CD14-positive monocyte (primary cell): ENCODE results near the gene ALDH16A1. TPM values are rescaled to one million over a fixed set of nuclear protein-coding genes. Genes with fewer than 3 reads are reported as not detected.

Source experiments
- DNase-seq, 3 donors: peaks; one replicate each; pipeline ENCODE4 v3.0.0-alpha.2; 2011 to 2022
- H2AFZ ChIP-seq: 2 replicates; pipeline ENCODE4 v1.6.0; 2012; ENCODE audit warnings: mild to moderate bottlenecking, low read depth, low read length, inconsistent platforms; ENCODE audit not compliant: insufficient read depth, poor library complexity, severe bottlenecking
- H3K27ac ChIP-seq, 2 donors: 1 replicate in 1 of 2; 2 replicates in 1 of 2; pipeline ENCODE4 v1.5.1; 2012 to 2013; ENCODE audit warnings: low read length in 2 of 2, control low read depth in 1 of 2, inconsistent platforms in 1 of 2, low read depth in 1 of 2, mild to moderate bottlenecking in 1 of 2
- H3K27me3 ChIP-seq, 2 donors: one replicate each; pipeline versions ENCODE4 v1.6.0 to v1.6.1; 2011 to 2013; ENCODE audit warnings: low read length in 2 of 2; ENCODE audit not compliant: control insufficient read depth in 2 of 2, insufficient read depth in 2 of 2
- H3K36me3 ChIP-seq, 2 donors: replicated peaks in 1 of 2; 1 replicate in 1 of 2; 2 replicates in 1 of 2; pipeline versions ENCODE4 v1.5.1 to v1.6.1; 2012 to 2013; ENCODE audit warnings: low read length in 2 of 2, control low read depth in 1 of 2, inconsistent platforms in 1 of 2, mild to moderate bottlenecking in 1 of 2; ENCODE audit not compliant: insufficient read depth in 2 of 2, control insufficient read depth in 1 of 2
- H3K4me1 ChIP-seq, 2 donors: 1 replicate in 1 of 2; 2 replicates in 1 of 2; pipeline versions ENCODE4 v1.5.1 to v1.6.1; 2012 to 2013; ENCODE audit warnings: low read length in 2 of 2, control low read depth in 1 of 2, inconsistent platforms in 1 of 2, mild to moderate bottlenecking in 1 of 2, moderate library complexity in 1 of 2; ENCODE audit not compliant: insufficient read depth in 2 of 2, control insufficient read depth in 1 of 2
- H3K4me2 ChIP-seq: replicated peaks from 2 replicates; pipeline ENCODE3; 2012; ENCODE audit warnings: low read length, moderate library complexity, mild to moderate bottlenecking; ENCODE audit not compliant: poor library complexity, severe bottlenecking; ENCODE audit errors: extremely low read depth
- H3K4me3 ChIP-seq, 3 experiments: fragments of 200-600 bp in 1 of 3; sonication (generic) in 1 of 3; replicated peaks in 1 of 3; 1 replicate in 2 of 3; 2 replicates in 1 of 3; pipeline ENCODE4 v1.5.1; 2011 to 2013; ENCODE audit warnings: low read length in 3 of 3, mild to moderate bottlenecking in 3 of 3, control low read depth in 2 of 3, low read depth in 2 of 3, inconsistent platforms in 1 of 3, moderate library complexity in 1 of 3
- H3K79me2 ChIP-seq: 2 replicates; pipeline ENCODE4 v1.6.0; 2012; ENCODE audit warnings: mild to moderate bottlenecking, control low read depth, inconsistent platforms, low read length, moderate library complexity; ENCODE audit not compliant: insufficient read depth
- H3K9ac ChIP-seq: 2 replicates; pipeline ENCODE4 v1.6.0; 2017; ENCODE audit warnings: low read length, mild to moderate bottlenecking; ENCODE audit not compliant: insufficient read depth, poor library complexity, severe bottlenecking
- H3K9me3 ChIP-seq, 2 donors: replicated peaks in 1 of 2; 1 replicate in 1 of 2; 2 replicates in 1 of 2; pipeline versions ENCODE4 v1.5.1 to v1.6.1; 2012 to 2013; ENCODE audit warnings: low read length in 2 of 2, control low read depth in 1 of 2; ENCODE audit not compliant: control insufficient read depth in 1 of 2, insufficient read depth in 1 of 2
- H4K20me1 ChIP-seq: 2 replicates; pipeline ENCODE4 v1.6.0; 2012; ENCODE audit warnings: mild to moderate bottlenecking, low read length, control low read depth, moderate library complexity; ENCODE audit not compliant: insufficient read depth
- H3K27ac Mint-ChIP-seq, 7 donors: one replicate each; pipeline ENCODE4 v1.8.0; 2020; ENCODE audit warnings: mild to moderate bottlenecking in 7 of 7, mixed read lengths in 7 of 7, moderate library complexity in 6 of 7, inconsistent platforms in 2 of 7
- H3K27me3 Mint-ChIP-seq, 3 donors: one replicate each; pipeline ENCODE4 v1.8.0; 2021 to 2022; ENCODE audit warnings: low read depth in 3 of 3, mild to moderate bottlenecking in 3 of 3, mixed read lengths in 3 of 3, moderate library complexity in 3 of 3, inconsistent platforms in 1 of 3
- H3K36me3 Mint-ChIP-seq, 2 donors: one replicate each; pipeline ENCODE4 v1.8.0; 2020; ENCODE audit warnings: mixed read lengths in 2 of 2, inconsistent platforms in 1 of 2, mild to moderate bottlenecking in 1 of 2
- H3K4me1 Mint-ChIP-seq: one replicate; pipeline ENCODE4 v1.8.0; 2020; ENCODE audit warnings: mild to moderate bottlenecking, mixed read lengths
- H3K4me3 Mint-ChIP-seq, 2 donors: one replicate each; pipeline ENCODE4 v1.8.0; 2020; ENCODE audit warnings: mild to moderate bottlenecking in 2 of 2, mixed read lengths in 2 of 2, moderate library complexity in 1 of 2
- H3K9me3 Mint-ChIP-seq, 7 donors: one replicate each; pipeline ENCODE4 v1.8.0; 2020 to 2022; ENCODE audit warnings: mixed read lengths in 7 of 7, mild to moderate bottlenecking in 6 of 7, moderate library complexity in 6 of 7, inconsistent platforms in 2 of 7
- CTCF ChIP-seq: fragments of 200-600 bp; IDR thresholded peaks from one replicate; pipeline ENCODE4 v1.8.0; 2022; ENCODE audit warnings: antibody characterized with exemption, mild to moderate bottlenecking
- WGBS: methylation state at CpG from one replicate; pipeline ENCODE4 v1.1.5; 2013; ENCODE audit warnings: missing lambda C conversion rate; ENCODE audit not compliant: insufficient coverage; 5-methylcytosine and 5-hydroxymethylcytosine counted together
- intact Hi-C, 2 donors: fragments of 100-400 bp; cut with micrococcal nuclease; formaldehyde crosslinking; loops; one replicate each; pipeline versions ENCODE4 v1.15.0 to v1.15.1; 2023
- polyA plus RNA-seq, 3 donors: library from polyadenylated mRNA; depleted of rRNA in 1 of 3; unstranded in 2 of 3; stranded (reverse) in 1 of 3; fragments of 300-500 nt in 2 of 3; fragments of >200 nt in 1 of 3; fragmentation: Illumina TruSeq in 2 of 3; gene quantifications; 1 replicate in 2 of 3; 2 replicates in 1 of 3; pipeline ENCODE4 v1.2.3, GENCODE V29; 2012 to 2021

ALDH16A1 gene
- polyA plus RNA-seq, 3 donors: 30.8 to 39.5 (median 31.2) TPM

- no peak for DNase-seq
- H3K4me1 Mint-ChIP-seq: peaks cover 60% of the 10 kb centered on the region
- peaks cover 47 to 53% of the 10 kb centered on the region in 2 donors for H3K36me3 Mint-ChIP-seq
- peaks cover 0 to 12% (median 8%) of the 10 kb centered on the region in 7 donors for H3K9me3 Mint-ChIP-seq
- Histone ChIP-seq H3K79me2 (peaks cover 7% of the 10 kb centered on the region), H3K36me3 (peaks cover 24 to 33% of the 10 kb centered on the region in 2 donors), H3K4me3 (no peak overlapping the region), H3K27ac (no peak overlapping the region), H3K4me2 (no peak overlapping the region), H2AFZ (no peak overlapping the region), H3K9ac (no peak overlapping the region), H4K20me1 (no peaks in the 10 kb centered on the region), H3K9me3 (peaks cover 0 to 10% of the 10 kb centered on the region in 2 donors), H3K4me1 (peaks cover 43 to 55% of the 10 kb centered on the region in 2 donors), H3K27me3 (peaks cover 12 to 14% of the 10 kb centered on the region in 2 donors)
- peaks cover 13 to 19% (median 15%) of the 10 kb centered on the region in 3 donors for H3K27me3 Mint-ChIP-seq
- no peak for TF ChIP-seq CTCF
- 85% methylated on average over 3 of the region's 3 CpGs for WGBS
- no peak overlapping the region for H3K4me3 Mint-ChIP-seq
- peak overlapping the region in 3 of 7 donors; percentile 21 to 69 (median 42) for H3K27ac Mint-ChIP-seq
- intact Hi-C loops: no loop called here
Observed at GRCh38 chr19:49445997-49446396, 7.0 kb upstream of the ALDH16A1 start.

GRCh38 chr19:49447485-49448431 is 5.3 kb upstream of the ALDH16A1 start:
- 88% methylated on average over 22 of the region's 32 CpGs for WGBS
- H2AFZ ChIP-seq: no peak overlapping the region
- H3K27me3 ChIP-seq: no peaks in the 10 kb centered on the region
- Mint-ChIP-seq H3K4me3 (no peak overlapping the region), H3K27ac (peak overlapping the region in 5 of 7 donors; percentile 17 to 77 (median 41)), H3K27me3 (peaks cover 0 to 3% (median 0%) of the 10 kb centered on the region in 3 donors), H3K4me1 (peaks cover 54% of the 10 kb centered on the region), H3K36me3 (peaks cover 40 to 50% of the 10 kb centered on the region in 2 donors), H3K9me3 (peaks cover 0 to 2% (median 0%) of the 10 kb centered on the region in 7 donors)
- peaks cover 44 to 57% of the 10 kb centered on the region in 2 donors for H3K4me1 ChIP-seq
- no peak for TF ChIP-seq CTCF
- intact Hi-C loops: no loop called here
- H3K9me3 ChIP-seq: no peaks in the 10 kb centered on the region
- peaks cover 21% of the 10 kb centered on the region for H3K79me2 ChIP-seq
- no peak overlapping the region for H3K27ac ChIP-seq
- DNase-seq: no peak
- H4K20me1 ChIP-seq: no peaks in the 10 kb centered on the region
- H3K36me3 ChIP-seq: peaks cover 24 to 33% of the 10 kb centered on the region in 2 donors
- H3K9ac ChIP-seq: no peak overlapping the region
- H3K4me2 ChIP-seq: no peak overlapping the region
- no peak overlapping the region for H3K4me3 ChIP-seq
